ENCODE measurements around the gene SNX32.
A peak's percentile ranks its signal among the peaks of the same experiment; 100 is the strongest.

The SNX32 gene

GRCh38 chr11:65801153-65801987 lies 32.4 kb upstream of the SNX32 start:
- H3K36me3 ChIP-seq (replicated peaks; ENCODE audit: low read depth, low read length): no peaks in the 10 kb centered on the region
- H3K27ac ChIP-seq (ENCODE audit: low read length): no peak overlapping the region
- no peaks in the 10 kb centered on the region for H3K79me2 ChIP-seq (ENCODE audit: low read length)
- H3K4me1 ChIP-seq (ENCODE audit: low read length): peaks cover 14% of the 10 kb centered on the region
- no peaks in the 10 kb centered on the region for H3K9me3 ChIP-seq (ENCODE audit: insufficient read depth, low read length)
- no peak overlapping the region for H3K9ac ChIP-seq (ENCODE audit: low read length)
- no peak overlapping the region for H3K4me3 ChIP-seq (ENCODE audit: low read length)
- H2AFZ ChIP-seq (ENCODE audit: low read depth, low read length): no peak overlapping the region
- no peak overlapping the region for H3K4me2 ChIP-seq (ENCODE audit: low read length)
- H3K27me3 ChIP-seq (ENCODE audit: low read depth, low read length): peaks cover 36% of the 10 kb centered on the region
- H4K20me1 ChIP-seq (ENCODE audit: insufficient read depth, low read length): no peaks in the 10 kb centered on the region
- TF ChIP-seq, protein P1, sequence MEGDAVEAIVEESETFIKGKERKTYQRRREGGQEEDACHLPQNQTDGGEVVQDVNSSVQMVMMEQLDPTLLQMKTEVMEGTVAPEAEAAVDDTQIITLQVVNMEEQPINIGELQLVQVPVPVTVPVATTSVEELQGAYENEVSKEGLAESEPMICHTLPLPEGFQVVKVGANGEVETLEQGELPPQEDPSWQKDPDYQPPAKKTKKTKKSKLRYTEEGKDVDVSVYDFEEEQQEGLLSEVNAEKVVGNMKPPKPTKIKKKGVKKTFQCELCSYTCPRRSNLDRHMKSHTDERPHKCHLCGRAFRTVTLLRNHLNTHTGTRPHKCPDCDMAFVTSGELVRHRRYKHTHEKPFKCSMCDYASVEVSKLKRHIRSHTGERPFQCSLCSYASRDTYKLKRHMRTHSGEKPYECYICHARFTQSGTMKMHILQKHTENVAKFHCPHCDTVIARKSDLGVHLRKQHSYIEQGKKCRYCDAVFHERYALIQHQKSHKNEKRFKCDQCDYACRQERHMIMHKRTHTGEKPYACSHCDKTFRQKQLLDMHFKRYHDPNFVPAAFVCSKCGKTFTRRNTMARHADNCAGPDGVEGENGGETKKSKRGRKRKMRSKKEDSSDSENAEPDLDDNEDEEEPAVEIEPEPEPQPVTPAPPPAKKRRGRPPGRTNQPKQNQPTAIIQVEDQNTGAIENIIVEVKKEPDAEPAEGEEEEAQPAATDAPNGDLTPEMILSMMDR (IDR thresholded peaks at IDR 0.05; ENCODE audit: low read depth, low read length): no peak
- TF ChIP-seq EZH2phosphoT487 (IDR thresholded peaks at IDR 0.05; ENCODE audit: low read depth): no peak

DNA sequence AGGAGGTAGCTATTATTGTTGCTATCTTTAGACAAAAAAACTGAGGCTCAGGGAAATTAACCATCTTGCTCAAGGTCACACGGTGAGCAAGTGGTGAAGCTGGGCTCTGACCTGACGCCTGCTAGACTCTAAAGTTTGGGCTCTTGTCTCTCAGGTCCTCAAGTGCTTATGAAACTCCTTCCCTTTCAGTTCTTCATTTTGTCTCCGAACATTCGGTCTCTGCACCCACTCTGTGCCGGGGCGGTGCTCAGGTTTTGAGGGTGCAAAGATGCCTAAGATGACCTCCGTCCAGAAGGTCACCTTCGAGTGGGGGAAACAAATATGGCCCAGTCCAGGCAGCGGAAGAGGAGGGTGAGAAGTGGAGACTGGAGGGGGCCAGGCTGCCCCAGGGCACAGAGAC lies 30.9 kb upstream of the SNX32 start:
- Histone ChIP-seq H3K4me3 (ENCODE audit: low read length) (peak overlapping the region; percentile 63), H3K36me3 (replicated peaks; ENCODE audit: low read depth, low read length) (no peaks in the 10 kb centered on the region), H3K9ac (ENCODE audit: low read length) (no peak overlapping the region), H3K4me1 (ENCODE audit: low read length) (peaks cover 14% of the 10 kb centered on the region), H3K9me3 (ENCODE audit: insufficient read depth, low read length) (no peaks in the 10 kb centered on the region), H3K27me3 (ENCODE audit: low read depth, low read length) (peaks cover 28% of the 10 kb centered on the region), H3K79me2 (ENCODE audit: low read length) (no peaks in the 10 kb centered on the region), H2AFZ (ENCODE audit: low read depth, low read length) (peak overlapping the region; percentile 47), H3K27ac (ENCODE audit: low read length) (no peak overlapping the region), H3K4me2 (ENCODE audit: low read length) (peak overlapping the region; percentile 78), H4K20me1 (ENCODE audit: insufficient read depth, low read length) (no peaks in the 10 kb centered on the region)
- no peak for TF ChIP-seq EZH2phosphoT487 (IDR thresholded peaks at IDR 0.05; ENCODE audit: low read depth)
- TF ChIP-seq, protein P1 (IDR thresholded peaks at IDR 0.05; ENCODE audit: low read depth, low read length): no peak

DNA sequence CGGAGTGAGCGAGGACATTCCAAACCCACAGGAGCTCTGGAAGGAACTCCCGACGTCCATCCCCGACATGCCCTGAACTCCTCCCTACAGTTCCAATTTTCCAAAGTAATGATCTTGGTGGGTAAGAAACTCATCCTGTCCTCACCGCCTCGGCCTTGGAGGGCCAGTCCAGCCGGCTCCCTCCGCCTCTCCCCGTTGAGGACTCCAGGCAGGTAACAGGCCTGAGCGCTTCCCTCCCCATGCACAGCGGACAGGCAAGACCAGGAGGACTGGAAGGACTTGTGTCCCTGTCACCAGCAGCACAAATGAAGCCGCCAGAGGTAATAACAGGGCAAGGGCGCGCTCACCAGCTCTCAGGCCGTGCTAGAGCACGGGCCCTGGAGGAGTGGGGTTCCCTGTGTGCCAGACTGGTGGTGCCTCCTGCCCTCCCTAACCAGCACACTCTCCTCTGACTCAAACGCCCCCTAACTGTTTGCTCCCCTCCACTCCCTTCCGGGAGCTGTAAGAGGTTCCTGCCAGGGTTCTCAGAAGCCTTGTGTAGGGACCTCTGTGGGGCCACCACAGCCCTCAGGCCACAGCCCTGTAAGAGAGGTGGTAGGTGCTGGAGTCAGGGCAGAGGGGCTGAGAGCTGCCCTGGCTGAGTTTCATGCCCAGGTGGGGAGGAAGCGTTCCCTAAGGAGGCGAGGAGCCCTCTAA lies 29.8 kb upstream of the SNX32 start:
- Histone ChIP-seq H3K4me2 (ENCODE audit: low read length) (peak overlapping the region; percentile 78; the same call in 1 of the 2 replicates), H3K4me1 (ENCODE audit: low read length) (peaks cover 14% of the 10 kb centered on the region), H4K20me1 (ENCODE audit: insufficient read depth, low read length) (no peaks in the 10 kb centered on the region), H2AFZ (ENCODE audit: low read depth, low read length) (no peak overlapping the region), H3K27ac (ENCODE audit: low read length) (no peak overlapping the region), H3K36me3 (replicated peaks; ENCODE audit: low read depth, low read length) (no peaks in the 10 kb centered on the region), H3K9ac (ENCODE audit: low read length) (no peak overlapping the region), H3K4me3 (ENCODE audit: low read length) (no peak overlapping the region), H3K27me3 (ENCODE audit: low read depth, low read length) (peaks cover 26% of the 10 kb centered on the region), H3K79me2 (ENCODE audit: low read length) (no peaks in the 10 kb centered on the region), H3K9me3 (ENCODE audit: insufficient read depth, low read length) (no peaks in the 10 kb centered on the region)
- TF ChIP-seq, protein P1 (IDR thresholded peaks at IDR 0.05; ENCODE audit: low read depth, low read length): no peak
- no peak for TF ChIP-seq EZH2phosphoT487 (IDR thresholded peaks at IDR 0.05; ENCODE audit: low read depth)

- peak overlapping the region; percentile 4; the same call in 1 of the 2 replicates for H3K4me2 ChIP-seq (ENCODE audit: low read length)
- no peak overlapping the region for H3K27ac ChIP-seq (ENCODE audit: low read length)
- no peak overlapping the region for H2AFZ ChIP-seq (ENCODE audit: low read depth, low read length)
- H3K4me3 ChIP-seq (ENCODE audit: low read length): no peak overlapping the region
- peaks cover 14% of the 10 kb centered on the region for H3K4me1 ChIP-seq (ENCODE audit: low read length)
- H3K36me3 ChIP-seq (replicated peaks; ENCODE audit: low read depth, low read length): no peaks in the 10 kb centered on the region
- no peak overlapping the region for H3K9ac ChIP-seq (ENCODE audit: low read length)
- H3K9me3 ChIP-seq (ENCODE audit: insufficient read depth, low read length): no peaks in the 10 kb centered on the region
- no peak for TF ChIP-seq EZH2phosphoT487 (IDR thresholded peaks at IDR 0.05; ENCODE audit: low read depth)
- TF ChIP-seq, protein P1 (IDR thresholded peaks at IDR 0.05; ENCODE audit: low read depth, low read length): no peak
- no peaks in the 10 kb centered on the region for H3K79me2 ChIP-seq (ENCODE audit: low read length)
- H4K20me1 ChIP-seq (ENCODE audit: insufficient read depth, low read length): no peaks in the 10 kb centered on the region
- peaks cover 24% of the 10 kb centered on the region for H3K27me3 ChIP-seq (ENCODE audit: low read depth, low read length)
These were observed 26.8 kb upstream of the SNX32 start for GRCh38 chr11:65806979-65807378.

Measured in OCI-LY3 (cell line).